ENCODE measurements around the gene CDH8.
A peak's percentile ranks its signal among the peaks of the same experiment; 100 is the strongest.

Gene CDH8

DNA sequence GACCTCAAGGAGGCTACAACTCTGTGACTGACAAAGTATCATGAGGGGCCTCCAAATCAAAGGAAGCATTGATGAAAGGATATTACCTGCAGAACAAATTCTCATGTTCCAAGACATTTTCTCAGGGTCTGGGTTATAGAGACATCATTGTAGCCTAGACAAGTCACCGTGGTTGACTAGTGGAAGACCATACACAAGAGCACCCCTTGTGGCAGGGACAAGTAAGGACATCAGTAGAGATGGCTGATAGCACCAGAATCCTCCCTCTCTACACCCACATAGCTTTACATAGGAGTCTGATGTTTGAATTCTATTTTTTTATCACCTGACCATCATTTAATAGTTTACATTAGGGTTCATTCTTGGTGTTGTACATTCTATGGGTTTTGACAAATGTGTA lies 32.5 kb upstream of the CDH8 start:
- H2AK5ac ChIP-seq (ENCODE audit: low read length): no peak overlapping the region
- H2AFZ ChIP-seq (ENCODE audit: insufficient read depth, low read length, poor library complexity): no peak overlapping the region
- H4K8ac ChIP-seq (ENCODE audit: low read depth, low read length): no peak overlapping the region

DNA sequence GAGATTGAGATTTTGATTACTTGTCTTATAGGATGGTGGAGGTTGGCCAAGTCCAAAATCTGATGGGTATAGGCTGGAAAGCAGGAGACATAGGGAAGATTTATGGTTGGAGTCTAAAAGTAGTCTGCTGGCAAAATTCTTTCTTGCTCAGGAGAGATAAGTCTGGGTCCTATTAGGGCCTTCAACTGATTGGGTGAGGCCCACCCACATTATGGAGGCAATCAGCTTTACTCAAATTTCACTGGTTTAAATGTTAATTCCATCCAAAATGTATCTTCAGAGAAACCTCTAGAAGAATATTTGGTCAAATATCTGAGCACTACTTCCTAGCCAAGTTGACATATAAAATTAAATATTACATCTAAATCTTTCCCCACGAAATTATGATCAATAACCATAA lies 31.7 kb upstream of the CDH8 start:
- no peaks in the 10 kb centered on the region for H3K79me2 ChIP-seq (ENCODE audit: control insufficient read depth, insufficient read depth, low read length, poor library complexity)
- no peak for DNase-seq
- H3K23ac ChIP-seq (ENCODE audit: low read length): no peak overlapping the region
- H3K4me3 ChIP-seq (ENCODE audit: low read depth, low read length): no peak overlapping the region
- WGBS (ENCODE audit: extremely low coverage, insufficient coverage, insufficient read length): no CpG with 5 or more reads among the region's 1 CpG
- no peak overlapping the region for H3K14ac ChIP-seq (ENCODE audit: low read length)
- no peaks in the 10 kb centered on the region for H3K9me3 ChIP-seq (ENCODE audit: insufficient read depth, low read depth, low read length)
- H2BK120ac ChIP-seq (ENCODE audit: insufficient read depth, low read length, poor library complexity): no peak overlapping the region
- H3K27me3 ChIP-seq (ENCODE audit: insufficient read depth, low read length): no peaks in the 10 kb centered on the region
- no peaks in the 10 kb centered on the region for H3K4me1 ChIP-seq (ENCODE audit: control insufficient read depth in 1 of 2, insufficient read depth in 2 of 2, low read length in 2 of 2)
- no peak overlapping the region for H3K27ac ChIP-seq (ENCODE audit: low read depth, low read length)
- no peak overlapping the region for H2BK12ac ChIP-seq (ENCODE audit: low read length)
- no peak overlapping the region for H4K91ac ChIP-seq (ENCODE audit: low read depth, low read length)
- no peak overlapping the region for H3K4ac ChIP-seq (ENCODE audit: low read depth, low read length)
- H3K79me1 ChIP-seq (ENCODE audit: low read length): no peaks in the 10 kb centered on the region
- H2AFZ ChIP-seq (ENCODE audit: insufficient read depth, low read length, poor library complexity): no peak overlapping the region
- H2AK5ac ChIP-seq (ENCODE audit: low read length): no peak overlapping the region
- H4K8ac ChIP-seq (ENCODE audit: low read depth, low read length): no peak overlapping the region
- no peak overlapping the region for H2BK5ac ChIP-seq (ENCODE audit: low read depth, low read length, poor library complexity)
- H3K36me3 ChIP-seq (ENCODE audit: control insufficient read depth in 1 of 2, insufficient read depth in 2 of 2, low read length in 2 of 2): no peaks in the 10 kb centered on the region
- no peak overlapping the region for H3K18ac ChIP-seq (ENCODE audit: low read length)
- no peak overlapping the region for H3K4me2 ChIP-seq (ENCODE audit: low read length)
- no peak overlapping the region for H3K9ac ChIP-seq (ENCODE audit: low read length)
- H4K12ac ChIP-seq (ENCODE audit: low read depth, low read length): no peak overlapping the region

More for the DNA sequence above, 32.5 kb upstream of the CDH8 start:
- Histone ChIP-seq H3K79me1 (ENCODE audit: low read length) (no peaks in the 10 kb centered on the region), H3K27ac (ENCODE audit: low read depth, low read length) (no peak overlapping the region), H4K91ac (ENCODE audit: low read depth, low read length) (no peak overlapping the region), H3K36me3 (ENCODE audit: control insufficient read depth in 1 of 2, insufficient read depth in 2 of 2, low read length in 2 of 2) (no peaks in the 10 kb centered on the region), H3K27me3 (ENCODE audit: insufficient read depth, low read length) (no peaks in the 10 kb centered on the region), H3K4me3 (ENCODE audit: low read depth, low read length) (no peak overlapping the region), H2BK120ac (ENCODE audit: insufficient read depth, low read length, poor library complexity) (no peak overlapping the region), H3K4me1 (ENCODE audit: control insufficient read depth in 1 of 2, insufficient read depth in 2 of 2, low read length in 2 of 2) (no peaks in the 10 kb centered on the region), H3K4me2 (ENCODE audit: low read length) (no peak overlapping the region), H3K9me3 (ENCODE audit: insufficient read depth, low read depth, low read length) (no peaks in the 10 kb centered on the region), H3K9ac (ENCODE audit: low read length) (no peak overlapping the region), H2BK12ac (ENCODE audit: low read length) (no peak overlapping the region), H3K23ac (ENCODE audit: low read length) (no peak overlapping the region), H3K14ac (ENCODE audit: low read length) (no peak overlapping the region), H3K79me2 (ENCODE audit: control insufficient read depth, insufficient read depth, low read length, poor library complexity) (no peaks in the 10 kb centered on the region), H3K4ac (ENCODE audit: low read depth, low read length) (no peak overlapping the region), H2BK5ac (ENCODE audit: low read depth, low read length, poor library complexity) (no peak overlapping the region), H4K12ac (ENCODE audit: low read depth, low read length) (no peak overlapping the region), H3K18ac (ENCODE audit: low read length) (no peak overlapping the region)
- DNase-seq: peak in 1 of 2 donors; percentile 3
- no CpG with 5 or more reads among the region's 1 CpG for WGBS (ENCODE audit: extremely low coverage, insufficient coverage, insufficient read length)

DNA sequence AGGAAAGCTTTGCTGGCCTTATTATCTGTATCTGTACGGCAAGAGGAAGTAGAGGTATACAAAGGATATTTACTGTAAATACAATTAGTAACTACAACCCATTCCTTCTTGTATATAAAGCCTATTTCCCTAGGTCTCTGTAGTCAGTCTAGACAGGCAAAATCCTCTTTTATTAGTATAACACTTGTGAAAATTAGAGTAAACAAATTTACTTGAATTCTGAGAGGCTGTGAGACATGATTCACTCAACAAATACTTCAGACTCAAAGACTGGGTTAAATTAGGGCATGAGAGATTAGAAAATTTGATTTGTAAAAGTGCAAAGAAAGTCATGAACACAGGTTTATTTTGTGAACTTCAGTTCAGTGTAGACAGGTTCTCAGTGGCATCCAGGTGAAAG lies 30.9 kb upstream of the CDH8 start:
- H3K14ac ChIP-seq (ENCODE audit: low read length): no peak overlapping the region
- H4K91ac ChIP-seq (ENCODE audit: low read depth, low read length): no peak overlapping the region
- H3K79me2 ChIP-seq (ENCODE audit: control insufficient read depth, insufficient read depth, low read length, poor library complexity): no peaks in the 10 kb centered on the region
- H3K79me1 ChIP-seq (ENCODE audit: low read length): no peaks in the 10 kb centered on the region
- no peak overlapping the region for H3K9ac ChIP-seq (ENCODE audit: low read length)
- no peak overlapping the region for H3K27ac ChIP-seq (ENCODE audit: low read depth, low read length)
- no peaks in the 10 kb centered on the region for H3K36me3 ChIP-seq (ENCODE audit: control insufficient read depth in 1 of 2, insufficient read depth in 2 of 2, low read length in 2 of 2)
- H3K4me2 ChIP-seq (ENCODE audit: low read length): no peak overlapping the region
- DNase-seq: no peak
- no peak overlapping the region for H2BK120ac ChIP-seq (ENCODE audit: insufficient read depth, low read length, poor library complexity)
- no peak overlapping the region for H2AFZ ChIP-seq (ENCODE audit: insufficient read depth, low read length, poor library complexity)
- H2BK5ac ChIP-seq (ENCODE audit: low read depth, low read length, poor library complexity): no peak overlapping the region
- WGBS (ENCODE audit: extremely low coverage, insufficient coverage, insufficient read length): no CpG with 5 or more reads among the region's 1 CpG
- H3K9me3 ChIP-seq (ENCODE audit: insufficient read depth, low read depth, low read length): no peaks in the 10 kb centered on the region
- no peaks in the 10 kb centered on the region for H3K27me3 ChIP-seq (ENCODE audit: insufficient read depth, low read length)
- H3K4me3 ChIP-seq (ENCODE audit: low read depth, low read length): no peak overlapping the region
- no peak overlapping the region for H2BK12ac ChIP-seq (ENCODE audit: low read length)
- no peak overlapping the region for H3K18ac ChIP-seq (ENCODE audit: low read length)
- H3K4me1 ChIP-seq (ENCODE audit: control insufficient read depth in 1 of 2, insufficient read depth in 2 of 2, low read length in 2 of 2): no peaks in the 10 kb centered on the region
- H3K23ac ChIP-seq (ENCODE audit: low read length): no peak overlapping the region
- H2AK5ac ChIP-seq (ENCODE audit: low read length): no peak overlapping the region
- no peak overlapping the region for H4K8ac ChIP-seq (ENCODE audit: low read depth, low read length)
- no peak overlapping the region for H4K12ac ChIP-seq (ENCODE audit: low read depth, low read length)
- H3K4ac ChIP-seq (ENCODE audit: low read depth, low read length): no peak overlapping the region

DNA sequence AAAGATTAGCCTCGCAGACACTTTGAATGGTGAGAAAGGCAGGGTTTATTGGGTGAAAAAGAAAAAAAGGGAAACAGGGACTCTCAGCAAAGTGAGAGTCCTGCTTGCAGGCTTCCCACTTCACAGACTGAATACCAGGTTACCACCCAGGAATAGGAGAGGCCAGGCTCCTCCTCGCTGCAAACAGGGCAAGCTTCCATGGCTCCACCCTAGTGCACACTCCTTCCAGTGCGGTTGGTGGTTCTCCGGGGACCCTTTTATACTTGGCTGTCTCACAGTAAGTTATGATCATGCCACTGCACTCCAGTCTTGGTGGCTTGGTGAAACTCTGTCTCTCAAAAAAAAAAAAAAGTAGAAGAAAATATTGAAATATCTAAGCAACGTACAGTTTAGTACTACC lies 30.5 kb upstream of the CDH8 start:
- no peak overlapping the region for H3K23ac ChIP-seq (ENCODE audit: low read length)
- H3K18ac ChIP-seq (ENCODE audit: low read length): no peak overlapping the region
- no peak overlapping the region for H2BK12ac ChIP-seq (ENCODE audit: low read length)
- no peak overlapping the region for H3K4ac ChIP-seq (ENCODE audit: low read depth, low read length)
- no peaks in the 10 kb centered on the region for H3K79me1 ChIP-seq (ENCODE audit: low read length)
- no peak overlapping the region for H2BK5ac ChIP-seq (ENCODE audit: low read depth, low read length, poor library complexity)
- no CpG with 5 or more reads among the region's 5 CpGs for WGBS (ENCODE audit: extremely low coverage, insufficient coverage, insufficient read length)
- no peaks in the 10 kb centered on the region for H3K79me2 ChIP-seq (ENCODE audit: control insufficient read depth, insufficient read depth, low read length, poor library complexity)
- no peaks in the 10 kb centered on the region for H3K4me1 ChIP-seq (ENCODE audit: control insufficient read depth in 1 of 2, insufficient read depth in 2 of 2, low read length in 2 of 2)
- no peak overlapping the region for H4K91ac ChIP-seq (ENCODE audit: low read depth, low read length)
- no peak overlapping the region for H4K8ac ChIP-seq (ENCODE audit: low read depth, low read length)
- no peaks in the 10 kb centered on the region for H3K9me3 ChIP-seq (ENCODE audit: insufficient read depth, low read depth, low read length)
- H3K9ac ChIP-seq (ENCODE audit: low read length): no peak overlapping the region
- DNase-seq: no peak
- H3K4me3 ChIP-seq (ENCODE audit: low read depth, low read length): no peak overlapping the region
- H3K4me2 ChIP-seq (ENCODE audit: low read length): no peak overlapping the region
- no peak overlapping the region for H2BK120ac ChIP-seq (ENCODE audit: insufficient read depth, low read length, poor library complexity)
- H2AFZ ChIP-seq (ENCODE audit: insufficient read depth, low read length, poor library complexity): no peak overlapping the region
- H3K27ac ChIP-seq (ENCODE audit: low read depth, low read length): no peak overlapping the region
- H2AK5ac ChIP-seq (ENCODE audit: low read length): no peak overlapping the region
- no peak overlapping the region for H3K14ac ChIP-seq (ENCODE audit: low read length)
- no peak overlapping the region for H4K12ac ChIP-seq (ENCODE audit: low read depth, low read length)
- H3K36me3 ChIP-seq (ENCODE audit: control insufficient read depth in 1 of 2, insufficient read depth in 2 of 2, low read length in 2 of 2): no peaks in the 10 kb centered on the region
- H3K27me3 ChIP-seq (ENCODE audit: insufficient read depth, low read length): no peaks in the 10 kb centered on the region
